Neuron (in vitro differentiated cells): ENCODE measurements around the gene VTCN1.

Experiments used
- H2AFZ ChIP-seq: one replicate; pipeline ENCODE4 v1.6.1; 2013; ENCODE audit warnings: low read depth, mild to moderate bottlenecking, inconsistent platforms, low read length, moderate library complexity
- H3K27me3 ChIP-seq: one replicate; pipeline ENCODE4 v1.6.1; 2013; ENCODE audit warnings: low read length; ENCODE audit not compliant: insufficient read depth
- H3K36me3 ChIP-seq: one replicate; pipeline ENCODE4 v1.6.1; 2013; ENCODE audit warnings: low read length; ENCODE audit not compliant: insufficient read depth
- H3K4me1 ChIP-seq: one replicate; pipeline ENCODE4 v1.6.1; 2013; ENCODE audit warnings: low read length; ENCODE audit not compliant: insufficient read depth
- H3K4me3 ChIP-seq: 2 replicates; pipeline ENCODE4 v1.5.1; 2013; ENCODE audit warnings: mild to moderate bottlenecking, low read length, moderate library complexity
- H3K9me3 ChIP-seq: one replicate; pipeline ENCODE4 v1.6.1; 2013; ENCODE audit warnings: low read length

Gene VTCN1

GRCh38 chr1:117231748-117232373, 21.1 kb upstream of the VTCN1 start:
- no peak overlapping the region for H2AFZ ChIP-seq
- no peaks in the 10 kb centered on the region for H3K36me3 ChIP-seq
- no peaks in the 10 kb centered on the region for H3K27me3 ChIP-seq
- H3K9me3 ChIP-seq, result peaks cover 5% of the 10 kb centered on the region
- H3K4me1 ChIP-seq, result no peaks in the 10 kb centered on the region
- H3K4me3 ChIP-seq, result no peak overlapping the region

- Histone ChIP-seq H3K27me3 (no peaks in the 10 kb centered on the region), H3K9me3 (peaks cover 5% of the 10 kb centered on the region), H2AFZ (no peak overlapping the region), H3K36me3 (no peaks in the 10 kb centered on the region), H3K4me3 (no peak overlapping the region), H3K4me1 (no peaks in the 10 kb centered on the region)
Measured at GRCh38 chr1:117231312-117231711, 20.6 kb upstream of the VTCN1 start.

GRCh38 chr1:117229217-117229616, 18.5 kb upstream of the VTCN1 start:
- no peak overlapping the region for H3K4me3 ChIP-seq
- no peaks in the 10 kb centered on the region for H3K27me3 ChIP-seq

GRCh38 chr1:117225931-117226330, 15.2 kb upstream of the VTCN1 start:
- Histone ChIP-seq H3K4me3 (no peak overlapping the region), H3K27me3 (no peaks in the 10 kb centered on the region), H3K4me1 (no peaks in the 10 kb centered on the region), H3K36me3 (no peaks in the 10 kb centered on the region), H2AFZ (no peak overlapping the region), H3K9me3 (peaks cover 5% of the 10 kb centered on the region)

More at GRCh38 chr1:117229217-117229616, 18.5 kb upstream of the VTCN1 start:
- Histone ChIP-seq H2AFZ (no peak overlapping the region), H3K9me3 (peaks cover 5% of the 10 kb centered on the region), H3K4me1 (no peaks in the 10 kb centered on the region), H3K36me3 (no peaks in the 10 kb centered on the region)

GRCh38 chr1:117216718-117217117, 6.0 kb upstream of the VTCN1 start:
- H3K9me3 ChIP-seq, result no peaks in the 10 kb centered on the region
- H3K4me1 ChIP-seq, result no peaks in the 10 kb centered on the region
- H3K36me3 ChIP-seq, result no peaks in the 10 kb centered on the region
- H3K27me3 ChIP-seq, result no peaks in the 10 kb centered on the region
- H2AFZ ChIP-seq, result no peak overlapping the region
- no peak overlapping the region for H3K4me3 ChIP-seq

GRCh38 chr1:117215733-117216462, 5.2 kb upstream of the VTCN1 start:
- Histone ChIP-seq H3K36me3 (no peaks in the 10 kb centered on the region), H3K4me1 (no peaks in the 10 kb centered on the region), H3K27me3 (no peaks in the 10 kb centered on the region), H2AFZ (no peak overlapping the region), H3K4me3 (no peak overlapping the region), H3K9me3 (no peaks in the 10 kb centered on the region)

GRCh38 chr1:117215019-117215418, 4.3 kb upstream of the VTCN1 start:
- no peaks in the 10 kb centered on the region for H3K9me3 ChIP-seq
- H3K4me3 ChIP-seq, result no peak overlapping the region
- no peaks in the 10 kb centered on the region for H3K4me1 ChIP-seq
- no peaks in the 10 kb centered on the region for H3K36me3 ChIP-seq
- no peak overlapping the region for H2AFZ ChIP-seq
- H3K27me3 ChIP-seq, result no peaks in the 10 kb centered on the region

GRCh38 chr1:117213046-117213445, 2.3 kb upstream of the VTCN1 start:
- H3K4me3 ChIP-seq, result no peak overlapping the region
- no peak overlapping the region for H2AFZ ChIP-seq
- H3K4me1 ChIP-seq, result no peaks in the 10 kb centered on the region
- peaks cover 4% of the 10 kb centered on the region for H3K27me3 ChIP-seq
- H3K9me3 ChIP-seq, result no peaks in the 10 kb centered on the region
- no peaks in the 10 kb centered on the region for H3K36me3 ChIP-seq

- Histone ChIP-seq H3K4me3 (no peak overlapping the region), H2AFZ (no peak overlapping the region), H3K36me3 (no peaks in the 10 kb centered on the region), H3K4me1 (no peaks in the 10 kb centered on the region), H3K27me3 (peaks cover 4% of the 10 kb centered on the region), H3K9me3 (no peaks in the 10 kb centered on the region)
Measured at GRCh38 chr1:117210386-117210785, 341 bp downstream of the VTCN1 start.

- Histone ChIP-seq H3K9me3 (no peaks in the 10 kb centered on the region), H2AFZ (no peak overlapping the region), H3K4me3 (no peak overlapping the region), H3K36me3 (no peaks in the 10 kb centered on the region), H3K27me3 (peaks cover 4% of the 10 kb centered on the region), H3K4me1 (no peaks in the 10 kb centered on the region)
Measured at GRCh38 chr1:117209094-117209493, 1.6 kb downstream of the VTCN1 start.

GRCh38 chr1:117208580-117208979, 2.1 kb downstream of the VTCN1 start:
- H3K27me3 ChIP-seq, result peaks cover 4% of the 10 kb centered on the region
- no peaks in the 10 kb centered on the region for H3K36me3 ChIP-seq
- no peaks in the 10 kb centered on the region for H3K4me1 ChIP-seq
- no peak overlapping the region for H3K4me3 ChIP-seq
- no peaks in the 10 kb centered on the region for H3K9me3 ChIP-seq
- no peak overlapping the region for H2AFZ ChIP-seq

GRCh38 chr1:117205368-117205767, 5.4 kb downstream of the VTCN1 start:
- peaks cover 7% of the 10 kb centered on the region for H3K27me3 ChIP-seq
- no peak overlapping the region for H2AFZ ChIP-seq

GRCh38 chr1:117201808-117202207, 8.9 kb downstream of the VTCN1 start:
- peaks cover 6% of the 10 kb centered on the region for H3K4me1 ChIP-seq
- no peaks in the 10 kb centered on the region for H3K36me3 ChIP-seq
- no peak overlapping the region for H2AFZ ChIP-seq
- H3K27me3 ChIP-seq, result peaks cover 3% of the 10 kb centered on the region
- H3K4me3 ChIP-seq, result no peak overlapping the region
- H3K9me3 ChIP-seq, result no peaks in the 10 kb centered on the region

More at GRCh38 chr1:117205368-117205767, 5.4 kb downstream of the VTCN1 start:
- no peaks in the 10 kb centered on the region for H3K9me3 ChIP-seq
- peaks cover 6% of the 10 kb centered on the region for H3K4me1 ChIP-seq
- no peaks in the 10 kb centered on the region for H3K36me3 ChIP-seq
- no peak overlapping the region for H3K4me3 ChIP-seq
